ENCODE data around the gene DTNB.
"Not testable (repeated sequence)": the region's sequence is repeated elsewhere in the genome, so short reads cannot be mapped to it uniquely, and the experiment has no call there.

The DTNB gene

DNA sequence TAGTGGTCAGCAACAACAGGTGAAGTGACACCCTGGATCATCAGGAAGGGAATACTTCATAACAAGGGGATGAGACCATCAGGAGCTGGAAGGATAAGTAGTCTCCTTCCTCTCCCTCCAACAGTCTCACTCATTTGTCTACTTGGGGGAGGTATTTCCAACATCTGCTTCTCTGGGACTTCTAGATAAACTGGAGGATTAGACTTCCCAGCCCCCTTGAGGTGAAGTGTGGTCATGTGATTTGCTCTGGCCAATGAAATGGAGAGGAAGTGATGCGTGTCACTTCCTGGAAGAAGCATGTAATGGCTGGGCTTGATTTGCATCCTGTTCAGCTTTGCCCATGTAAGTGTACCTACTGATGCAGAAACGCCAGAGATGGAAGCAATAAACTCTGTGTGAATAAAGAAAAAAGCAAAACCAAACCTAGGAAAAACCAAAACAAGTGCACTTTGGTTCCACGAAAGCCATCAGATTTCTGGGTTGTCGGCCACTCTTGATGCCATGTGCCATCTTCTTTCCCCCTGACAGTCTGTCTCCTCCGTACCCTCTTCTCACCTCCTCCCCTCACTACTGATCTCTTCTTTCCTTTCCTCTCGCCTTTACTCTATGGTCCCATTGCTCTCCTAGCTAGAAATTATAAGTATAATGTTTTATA is 255.5 kb downstream of the DTNB start:
- DNase-seq (ENCODE audit: low spot score): no peak

DNA sequence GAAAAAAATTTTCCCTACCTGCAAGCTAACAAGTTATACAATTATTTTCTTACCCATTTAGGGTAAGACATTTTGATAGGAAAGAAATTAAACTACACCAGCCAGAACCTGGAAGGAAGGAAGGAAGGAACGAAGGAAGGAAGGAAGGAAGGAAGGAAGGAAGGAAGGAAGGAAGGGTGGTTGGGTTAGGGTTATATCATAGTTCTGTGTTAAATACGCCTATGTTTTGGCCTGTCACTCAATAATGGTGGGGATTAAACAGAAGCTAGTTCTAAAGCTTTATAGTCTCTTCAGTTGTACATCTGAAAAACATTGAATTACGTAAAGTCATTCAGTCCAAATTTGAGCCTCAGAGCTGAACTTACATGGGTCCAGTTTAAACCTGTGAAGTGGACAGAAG is 256.7 kb downstream of the DTNB start:
- DNase-seq (ENCODE audit: low spot score): no peak

DNA sequence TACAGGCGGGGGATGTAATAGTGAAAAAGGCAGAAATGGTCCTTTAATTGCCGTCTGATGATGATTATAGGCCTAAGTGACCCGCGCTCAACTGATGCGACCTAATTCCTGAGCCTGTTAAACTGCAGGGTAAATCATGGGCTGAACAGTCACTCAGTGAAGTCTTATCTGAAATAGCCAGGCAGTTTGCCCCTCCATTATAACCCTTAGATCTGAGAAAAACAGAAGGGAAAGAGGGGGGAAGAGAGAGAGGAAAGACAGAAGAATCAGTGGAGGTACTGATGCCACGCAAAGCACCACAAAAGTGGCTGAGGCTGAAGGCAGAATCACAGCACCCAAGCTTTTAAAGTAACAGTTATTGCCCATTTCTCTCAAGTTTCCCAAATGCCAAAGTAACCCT is 258.6 kb downstream of the DTNB start:
- DNase-seq (ENCODE audit: low spot score): no peak

DNA sequence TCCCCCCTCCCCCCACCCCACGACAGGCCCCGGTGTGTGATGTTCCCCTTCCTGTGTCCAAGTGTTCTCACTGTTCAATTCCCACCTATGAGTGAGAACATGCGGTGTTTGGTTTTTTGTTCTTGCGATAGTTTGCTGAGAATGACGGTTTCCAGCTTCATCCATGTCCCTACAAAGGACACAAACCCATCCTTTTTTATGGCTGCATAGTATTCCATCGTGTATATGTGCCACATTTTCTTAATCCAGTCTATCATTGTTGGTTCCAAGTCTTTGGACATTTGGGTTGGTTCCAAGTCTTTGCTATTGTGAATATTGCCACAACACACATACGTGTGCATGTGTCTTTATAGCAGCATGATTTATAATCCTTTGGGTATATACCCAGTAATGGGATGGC is 260.0 kb downstream of the DTNB start:
- not testable (repeated sequence) for DNase-seq (ENCODE audit: low spot score)

DNA sequence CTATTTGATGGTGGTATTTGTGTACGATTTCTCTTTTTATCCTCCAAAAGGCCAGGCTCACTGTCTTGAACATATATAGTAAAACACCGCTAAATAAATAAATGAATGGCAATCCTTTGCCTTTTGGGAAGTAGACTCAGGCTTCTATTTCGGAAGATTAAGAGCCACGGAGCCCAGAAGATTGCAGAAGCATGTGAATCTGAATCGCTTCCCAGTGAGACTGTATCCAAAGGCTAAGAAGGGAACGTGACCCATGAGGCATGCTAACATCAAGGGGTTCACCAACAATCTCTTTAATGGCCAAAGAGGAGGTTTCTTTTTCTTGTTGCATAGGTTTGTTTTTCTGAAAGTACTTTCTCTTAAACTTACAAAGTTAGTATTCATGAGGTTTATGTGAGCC is 261.6 kb downstream of the DTNB start:
- DNase-seq (ENCODE audit: low spot score): no peak

DNA sequence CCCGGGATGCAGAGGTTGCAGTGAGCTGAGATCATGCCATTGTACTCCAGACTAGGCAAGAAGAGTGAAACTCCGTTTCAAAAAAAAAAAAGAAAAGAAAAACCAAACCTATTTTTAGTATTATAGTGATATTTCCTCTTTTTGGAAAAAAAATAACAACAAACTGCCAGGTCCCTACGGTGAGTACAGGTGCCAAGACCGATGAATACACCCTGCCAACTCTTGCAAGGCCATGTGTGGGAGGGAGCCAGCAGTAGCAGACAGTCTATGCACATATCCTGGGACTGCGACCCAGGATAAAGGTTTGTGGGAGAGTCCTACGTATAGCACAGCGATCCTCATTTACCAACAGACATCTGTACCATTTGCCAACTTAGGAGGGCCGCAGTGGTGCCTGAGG is 262.1 kb downstream of the DTNB start:
- DNase-seq (ENCODE audit: low spot score): no peak

DNA sequence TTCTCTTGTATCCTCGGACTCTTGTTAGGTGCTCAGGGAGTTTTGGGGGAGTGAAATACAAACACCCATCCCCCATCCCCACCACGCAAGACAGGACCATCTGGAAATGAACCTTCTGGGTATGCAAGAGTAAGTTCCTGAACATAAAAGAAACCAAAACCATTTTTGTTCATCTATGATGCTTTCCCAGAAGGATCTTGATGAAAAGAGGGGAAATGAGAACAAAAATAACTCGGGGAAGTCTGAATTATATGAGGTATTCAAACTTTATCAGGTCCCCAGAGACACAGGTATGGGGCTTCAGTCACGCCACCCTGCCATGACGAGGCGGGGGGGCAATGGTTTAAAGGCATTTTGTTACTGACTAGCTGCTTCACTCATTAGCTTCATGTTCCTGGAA is 263.0 kb downstream of the DTNB start:
- DNase-seq (ENCODE audit: low spot score): no peak

DNA sequence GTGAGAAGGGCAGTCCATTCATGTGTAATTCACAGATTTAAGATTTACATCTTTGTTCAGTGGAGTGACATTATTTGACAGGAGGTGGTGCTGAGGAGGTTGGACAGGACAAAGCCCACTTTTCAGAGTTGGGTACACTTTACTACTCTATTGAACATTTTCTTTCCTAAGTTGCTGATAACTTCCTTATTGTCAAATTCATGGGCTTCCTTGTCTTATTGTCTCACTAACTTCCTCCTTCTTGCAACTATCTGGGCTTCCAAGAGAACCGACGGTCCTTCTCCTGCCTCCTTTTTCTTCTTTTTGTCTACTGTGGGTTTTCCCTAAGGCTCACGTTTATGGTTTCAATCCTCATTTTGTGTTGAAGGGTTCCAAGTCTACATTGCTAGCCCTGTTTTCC is 263.9 kb downstream of the DTNB start:
- no peak for DNase-seq (ENCODE audit: low spot score)

DNA sequence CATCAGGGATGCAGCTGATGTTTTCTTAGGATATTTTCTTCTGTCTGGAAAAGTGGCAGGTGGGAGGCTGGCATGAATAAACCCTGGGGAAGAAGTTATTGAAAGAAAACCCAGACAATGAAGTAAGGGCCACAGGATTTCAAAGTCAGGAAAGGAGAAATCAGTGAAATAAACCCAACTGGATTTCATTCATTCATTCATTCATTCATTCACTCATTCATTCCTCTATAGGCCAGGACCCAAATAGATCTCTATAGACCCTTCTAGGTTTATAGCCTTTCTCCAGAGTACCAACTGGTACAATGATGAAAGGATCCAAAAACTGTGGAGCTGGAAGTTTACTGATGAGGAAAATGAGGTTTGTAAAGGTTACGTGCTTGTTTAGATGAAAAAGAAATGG is 264.3 kb downstream of the DTNB start:
- DNase-seq (ENCODE audit: low spot score): no peak

DNA sequence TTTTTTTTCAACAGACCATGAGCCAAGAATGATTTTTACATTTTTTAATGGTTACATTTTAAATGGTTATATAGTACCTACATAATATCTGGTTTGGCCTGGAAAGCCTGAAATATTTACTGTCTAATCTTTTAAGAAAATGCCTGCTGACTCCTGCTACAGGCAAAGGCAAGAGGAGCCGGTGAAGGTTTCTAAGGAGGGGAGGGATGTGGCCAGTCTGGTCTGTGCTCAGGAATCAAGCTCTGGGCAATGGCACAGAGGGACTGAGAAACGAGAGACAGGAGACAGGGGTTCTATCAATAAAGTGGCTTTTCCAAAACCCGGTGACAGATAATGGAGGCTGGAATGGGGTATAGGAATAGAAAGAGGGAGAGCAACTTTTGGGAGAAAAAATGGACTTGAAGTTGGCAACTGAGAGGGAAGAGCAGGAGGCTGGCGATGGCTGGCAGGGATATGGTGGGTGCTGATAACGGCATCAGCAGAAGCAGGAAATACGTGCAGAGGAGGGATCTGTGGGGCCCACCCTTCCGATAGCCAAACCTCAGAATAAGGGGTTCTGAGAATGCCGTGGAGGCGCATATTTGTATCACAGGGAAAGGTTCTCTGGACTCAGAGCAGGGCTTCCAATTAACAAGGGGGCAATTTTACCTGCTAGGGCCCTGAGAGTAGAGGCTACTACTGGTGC is 267.6 kb downstream of the DTNB start:
- DNase-seq (ENCODE audit: low spot score): no peak

DNA sequence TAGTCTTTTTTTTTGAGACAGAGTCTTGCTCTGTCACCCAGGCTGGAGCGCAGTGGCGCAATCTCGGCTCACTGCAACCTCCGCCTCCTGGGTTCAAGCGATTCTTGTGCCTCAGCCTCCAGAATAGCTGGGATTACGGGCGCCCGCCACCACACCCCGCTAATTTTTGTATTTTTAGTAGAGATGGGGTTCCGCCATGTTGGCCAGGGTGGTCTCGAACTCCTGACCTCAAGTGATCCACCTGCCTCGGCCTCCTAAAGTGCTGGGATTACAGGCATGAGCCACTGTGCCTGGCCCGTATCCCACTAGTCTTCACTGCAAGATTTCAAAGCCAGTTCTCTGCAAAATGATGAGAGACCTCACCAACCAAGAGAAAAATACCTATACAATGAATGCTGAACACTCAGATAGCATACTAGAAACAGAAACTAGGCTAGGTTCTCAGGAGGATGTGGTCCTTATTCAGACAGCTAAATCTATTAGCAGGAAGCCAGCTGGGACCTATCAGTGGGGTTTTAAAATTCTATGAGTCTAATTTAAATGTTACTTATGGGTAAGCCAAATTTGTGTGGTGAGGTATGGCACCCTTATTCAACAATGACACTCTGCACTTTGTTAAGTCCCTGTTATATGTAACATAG is 270.1 kb downstream of the DTNB start:
- not testable (repeated sequence) for DNase-seq (ENCODE audit: low spot score)

DNA sequence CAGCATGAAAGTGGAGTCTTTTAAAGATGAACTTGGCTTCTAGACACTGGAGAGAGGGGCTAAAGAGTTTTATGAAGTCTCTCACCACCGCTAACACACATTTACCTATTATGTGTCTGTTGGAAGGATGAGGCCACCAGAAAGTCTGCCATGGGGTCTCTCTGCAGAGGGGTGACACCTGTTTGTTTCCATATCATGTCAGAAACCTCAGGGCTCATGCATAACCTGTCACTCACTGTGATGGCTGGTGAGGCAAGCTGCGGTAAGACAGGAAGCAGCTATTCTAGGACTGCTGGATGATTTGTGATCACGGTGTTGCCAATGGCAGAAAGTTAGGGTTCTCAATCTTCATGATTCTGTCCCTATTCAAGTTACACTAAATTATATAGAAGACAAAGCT is 270.9 kb downstream of the DTNB start:
- no peak for DNase-seq (ENCODE audit: low spot score)

DNA sequence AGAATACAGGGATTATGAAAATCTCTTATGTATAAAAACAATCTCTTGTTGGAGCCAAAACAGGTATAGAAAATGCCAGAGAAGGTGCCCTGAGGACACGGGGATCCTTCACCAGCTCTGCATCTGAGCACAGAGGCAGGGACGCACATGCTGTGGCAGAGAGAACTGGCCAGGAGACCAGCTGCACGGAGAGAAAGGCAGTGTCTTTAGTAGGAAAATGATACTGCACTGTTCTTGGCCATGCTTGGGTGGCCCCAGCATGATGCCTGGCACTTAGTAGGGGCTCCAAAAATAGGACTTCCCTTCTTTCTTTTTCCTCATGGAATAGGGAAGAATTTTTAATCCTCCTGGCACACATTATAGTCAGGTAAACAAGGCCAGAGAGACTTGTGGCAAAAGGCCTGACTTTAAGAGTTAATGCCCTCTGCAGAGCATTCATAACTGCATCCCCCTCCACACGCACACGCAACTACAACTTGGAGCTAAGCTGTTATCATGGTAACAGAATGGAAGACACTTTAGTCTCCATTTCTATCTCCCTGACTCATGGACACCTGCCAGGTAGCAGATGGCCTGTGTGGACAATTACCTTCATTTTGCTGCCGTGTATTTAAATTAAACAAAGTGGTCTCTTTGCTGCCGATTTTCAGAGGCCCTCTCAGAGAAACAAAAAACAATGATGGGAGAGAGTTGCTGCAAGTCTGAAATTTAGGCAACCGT is 271.9 kb downstream of the DTNB start:
- no peak for DNase-seq (ENCODE audit: low spot score)

DNA sequence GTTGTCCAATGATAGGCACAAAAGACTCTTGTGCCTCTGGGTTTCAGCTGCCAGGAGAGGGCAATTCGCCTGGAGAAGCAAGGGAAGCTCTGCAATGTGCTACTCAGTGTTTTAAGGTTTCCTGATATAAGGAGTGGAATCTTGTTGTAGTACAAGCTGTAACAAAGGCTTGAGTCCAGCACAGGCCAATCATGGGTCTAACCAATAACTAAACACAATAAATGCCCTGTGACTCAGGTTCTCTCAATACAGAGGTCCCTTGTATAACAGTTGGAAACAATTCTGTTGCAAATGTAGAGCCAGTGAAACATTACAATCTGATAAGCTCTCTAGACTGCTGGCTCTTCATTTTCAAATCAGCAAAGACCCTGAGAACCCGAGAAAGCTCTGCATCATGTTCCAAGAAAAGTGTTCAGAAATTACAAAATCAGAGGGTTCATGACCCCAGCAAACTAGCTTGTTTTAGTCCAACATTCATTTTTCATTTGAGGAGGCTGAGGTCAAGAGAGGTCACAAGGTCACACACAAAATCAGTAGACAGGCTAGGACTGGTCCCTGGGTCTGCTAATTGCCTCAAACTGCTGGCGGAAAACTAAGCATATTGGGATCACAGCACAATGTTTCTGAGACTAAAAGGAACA is 272.7 kb downstream of the DTNB start:
- peak; percentile 28 for DNase-seq (ENCODE audit: low spot score)

DNA sequence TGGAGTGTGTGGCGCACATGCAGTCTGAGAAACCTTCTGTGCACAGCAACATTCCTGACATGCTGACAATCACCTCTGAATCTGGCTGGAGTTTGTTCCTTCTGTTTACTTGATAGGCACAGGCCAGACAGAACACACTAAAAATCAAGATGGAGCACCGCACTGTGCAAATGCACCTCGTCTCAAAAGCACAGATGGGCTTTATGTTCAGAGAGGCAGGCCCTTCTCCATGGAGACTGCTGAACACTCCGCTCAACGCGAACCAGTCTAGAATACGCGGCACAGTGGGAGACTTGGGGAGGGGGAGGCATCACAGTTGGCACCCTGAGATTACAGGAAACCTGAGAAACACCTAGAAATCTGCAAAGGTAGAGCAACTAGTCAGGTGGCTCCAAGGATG is 273.2 kb downstream of the DTNB start:
- no peak for DNase-seq (ENCODE audit: low spot score)

DNA sequence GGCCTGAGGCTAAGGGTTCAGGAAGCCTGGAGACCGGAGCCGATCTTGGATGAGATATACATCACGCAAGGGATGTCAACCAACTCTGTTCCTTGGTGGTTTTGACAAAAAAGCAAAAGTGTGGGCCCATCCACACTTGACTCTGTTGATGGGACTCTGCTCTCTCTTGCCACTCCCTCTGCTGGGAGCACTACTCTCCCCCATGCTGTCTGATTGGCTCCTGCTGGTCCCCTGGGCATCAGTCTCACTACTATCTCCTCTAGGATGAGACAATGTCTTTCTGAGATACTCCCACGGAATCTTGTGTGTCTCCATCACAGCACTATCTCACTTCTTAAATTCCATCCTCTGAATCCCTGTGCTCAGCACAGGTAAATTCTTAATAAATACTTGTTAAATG is 274.8 kb downstream of the DTNB start:
- no peak for DNase-seq (ENCODE audit: low spot score)

DNA sequence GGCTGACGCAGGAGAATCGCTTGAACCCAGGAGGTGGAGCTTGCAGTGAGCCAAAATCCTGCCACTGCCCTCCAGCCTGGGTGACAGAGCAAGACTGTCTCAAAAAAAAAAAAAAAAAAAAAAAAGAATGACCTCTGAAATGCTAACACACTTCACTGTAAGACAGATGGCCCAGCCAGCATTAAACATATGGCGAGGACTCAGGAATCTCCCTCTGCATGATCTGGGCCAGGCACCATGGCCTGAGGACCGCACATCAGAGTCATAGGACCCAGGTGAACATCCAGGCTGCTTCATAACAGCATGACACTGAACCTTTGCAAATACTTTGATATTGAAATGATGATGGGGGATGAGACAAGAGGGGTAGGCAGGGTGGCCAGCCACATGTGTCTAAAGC is 275.6 kb downstream of the DTNB start:
- DNase-seq (ENCODE audit: low spot score): no peak

DNA sequence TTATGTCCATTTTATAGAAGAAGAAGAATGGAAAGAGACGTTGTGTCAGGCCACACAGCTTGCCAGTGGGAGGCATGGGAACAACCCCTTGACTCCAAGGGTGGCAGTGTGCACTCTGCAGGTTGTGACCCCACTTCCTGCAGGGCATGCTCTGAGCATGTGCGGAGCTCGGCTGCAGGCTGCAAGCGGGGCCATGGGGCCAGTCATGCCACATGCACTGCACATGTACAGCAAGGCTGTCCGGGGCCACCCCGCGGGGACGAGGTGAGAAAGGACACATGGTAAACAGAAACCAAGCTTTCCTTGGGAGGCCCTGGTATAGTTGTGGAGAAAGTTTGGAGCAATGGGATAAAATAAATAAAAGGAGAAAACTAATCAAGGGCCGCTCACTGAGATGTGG is 284.2 kb downstream of the DTNB start:
- DNase-seq (ENCODE audit: low spot score): no peak

DNA sequence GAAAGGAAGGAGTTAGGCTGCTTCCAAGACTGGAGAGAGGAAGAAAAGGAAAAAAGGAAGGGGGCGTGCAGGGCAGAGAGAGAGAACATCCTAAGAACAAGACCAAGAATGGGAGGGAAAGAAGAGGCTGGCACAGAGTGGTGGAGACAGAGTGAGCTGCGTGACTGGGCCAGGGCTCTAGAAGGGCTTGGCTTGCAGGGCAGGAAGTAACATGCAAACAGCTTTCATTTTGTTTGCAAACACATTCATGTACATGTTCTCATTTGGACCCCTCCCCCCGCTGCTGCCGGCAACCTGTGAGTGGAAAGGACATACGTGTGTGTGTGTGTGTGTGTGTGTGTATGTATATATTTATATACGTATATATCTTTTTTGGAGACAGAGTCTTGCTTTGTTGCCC is 284.9 kb downstream of the DTNB start:
- DNase-seq (ENCODE audit: low spot score): no peak

DNA sequence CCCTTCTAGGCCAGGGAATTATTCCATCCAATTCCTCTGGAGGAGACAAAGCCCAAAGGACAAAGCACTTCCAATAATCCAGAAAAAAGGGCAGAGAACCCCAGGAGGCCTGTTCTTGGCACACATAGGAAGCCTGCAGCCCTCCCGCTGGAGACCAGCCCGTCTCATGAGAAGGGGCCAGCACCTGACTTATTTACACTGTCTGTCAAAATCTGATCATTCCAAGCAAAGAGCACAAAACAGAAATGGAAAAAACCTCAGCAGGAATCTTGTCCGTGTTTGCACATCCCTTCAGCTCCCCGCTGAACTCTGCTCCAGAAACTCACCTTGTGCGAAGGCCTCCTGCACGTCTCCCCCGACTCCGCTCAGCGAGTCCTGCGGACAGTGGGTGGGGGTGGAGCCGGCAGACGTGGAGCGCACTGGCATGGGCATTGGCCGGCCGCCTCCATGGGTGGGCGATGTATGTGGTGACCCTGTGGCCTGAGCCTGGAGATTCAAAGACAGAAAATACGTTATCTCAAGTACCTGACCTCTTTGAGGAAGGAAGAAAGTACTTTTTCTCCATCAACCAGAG is 285.4 kb downstream of the DTNB start:
- DNase-seq (ENCODE audit: low spot score): no peak

DNA sequence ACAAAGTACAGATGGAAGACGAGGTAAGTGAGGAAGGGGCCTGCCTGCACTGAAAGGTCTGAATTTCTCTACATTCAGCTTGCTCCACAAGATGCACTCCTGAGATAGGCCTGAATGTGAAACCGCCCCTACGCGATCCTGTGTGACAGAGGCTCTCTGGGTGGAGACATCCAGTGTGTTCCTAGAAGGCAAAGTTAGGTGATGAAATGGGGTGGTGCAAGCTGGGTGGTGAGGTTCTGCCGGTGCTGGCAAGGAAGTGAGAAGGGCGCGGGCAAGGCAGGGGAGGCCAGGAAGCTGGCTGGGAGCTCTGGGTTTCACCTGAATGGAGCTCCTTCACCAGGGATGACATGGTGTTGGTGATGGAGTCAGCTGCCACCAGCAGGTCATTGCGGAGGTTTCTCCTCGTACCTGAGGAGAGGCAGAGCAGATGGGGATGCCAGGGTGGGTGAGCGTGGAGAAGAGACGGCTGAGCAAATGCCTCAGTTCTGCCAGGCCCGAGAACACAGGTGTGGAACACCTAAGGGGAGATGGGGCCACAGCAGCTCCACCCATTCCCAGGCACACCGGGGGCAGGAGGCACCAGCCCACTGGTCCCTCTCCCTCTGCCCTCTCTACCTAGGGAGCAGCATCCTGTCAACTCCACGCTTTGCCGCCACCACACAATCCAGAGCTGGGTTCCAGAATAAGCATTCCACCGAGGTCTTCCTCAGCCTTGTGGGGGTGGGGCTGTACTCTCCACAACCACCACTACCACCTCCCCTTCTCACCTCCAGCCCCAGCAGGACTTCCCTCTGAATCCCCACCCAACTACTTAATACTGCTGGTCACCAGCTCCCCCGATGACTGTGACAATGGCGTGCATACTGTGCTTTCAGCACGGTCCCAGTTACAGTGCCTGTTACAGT is 286.2 kb downstream of the DTNB start:
- no peak for DNase-seq (ENCODE audit: low spot score)

Measured in COLO829 (cell line).